ENCODE results near the gene SPATA17. TPM values are rescaled to one million over a fixed set of nuclear protein-coding genes. Genes with fewer than 3 reads are reported as not detected.

The SPATA17 gene
- total RNA-seq, 2 experiments from 2014 or later: not detected

DNA sequence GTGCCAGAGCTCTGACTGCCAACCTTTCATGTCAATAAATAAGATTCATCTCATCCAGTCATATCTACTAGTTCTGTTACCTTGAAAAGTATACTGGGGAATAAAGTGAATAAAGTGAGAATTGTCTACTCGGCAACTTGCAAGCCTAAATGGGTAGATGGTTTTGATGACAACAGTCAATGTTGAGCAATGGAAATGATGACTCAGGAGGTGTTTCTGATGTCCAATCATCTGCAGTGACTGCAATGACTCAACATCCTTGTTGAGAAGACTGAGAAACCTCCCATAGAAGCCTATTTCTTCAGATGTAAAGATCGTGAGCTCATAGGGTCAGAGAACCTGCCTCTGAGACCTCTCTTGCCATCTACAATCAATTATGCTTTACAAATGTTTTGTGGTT lies 276.4 kb downstream of the SPATA17 start:
- Mint-ChIP-seq H3K4me1 (ENCODE audit: low read depth) (no peaks in the 10 kb centered on the region), H3K27ac (no peak overlapping the region), H3K4me3 (no peak overlapping the region), H3K36me3 (no peaks in the 10 kb centered on the region), H3K27me3 (no peaks in the 10 kb centered on the region), H3K9me3 (peaks cover 10% of the 10 kb centered on the region)
- no peak for DNase-seq
- ChIA-PET POLR2A (no interaction called here), CTCF (no interaction called here)
- intact Hi-C loops (cut with micrococcal nuclease): no loop called here

DNA sequence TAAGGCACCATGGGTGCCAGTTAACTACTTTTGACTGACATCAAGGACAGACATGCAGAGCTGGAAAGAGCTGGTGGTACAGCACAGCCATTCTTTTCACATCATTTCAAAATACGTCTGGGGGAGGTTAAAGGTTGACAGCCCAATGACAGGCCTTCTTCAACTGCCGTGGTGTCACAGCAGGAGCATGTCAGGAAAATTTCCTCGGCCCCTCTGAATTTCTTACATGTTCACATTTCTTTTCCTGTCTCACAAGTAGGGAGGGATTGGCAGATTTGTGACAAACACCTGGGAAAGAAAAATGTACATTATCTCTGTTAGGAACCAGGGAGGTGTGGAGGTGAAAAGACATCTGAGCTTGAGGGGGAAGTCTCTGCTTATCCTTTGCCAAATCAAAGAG lies 279.1 kb downstream of the SPATA17 start:
- ChIA-PET CTCF (no interaction called here), POLR2A (no interaction called here)
- no peak for DNase-seq
- Mint-ChIP-seq H3K4me1 (ENCODE audit: low read depth) (no peaks in the 10 kb centered on the region), H3K4me3 (no peak overlapping the region), H3K9me3 (peaks cover 14% of the 10 kb centered on the region), H3K36me3 (no peaks in the 10 kb centered on the region), H3K27ac (no peak overlapping the region), H3K27me3 (no peaks in the 10 kb centered on the region)
- intact Hi-C loops (cut with micrococcal nuclease): no loop called here

- no peaks in the 10 kb centered on the region for H3K4me1 Mint-ChIP-seq (ENCODE audit: low read depth)
- DNase-seq: no peak
- H3K27me3 Mint-ChIP-seq: no peaks in the 10 kb centered on the region
- intact Hi-C loops (cut with micrococcal nuclease): no loop called here
- H3K36me3 Mint-ChIP-seq: no peaks in the 10 kb centered on the region
- peaks cover 14% of the 10 kb centered on the region for H3K9me3 Mint-ChIP-seq
- H3K27ac Mint-ChIP-seq: no peak overlapping the region
- ChIA-PET POLR2A (no interaction called here), CTCF (no interaction called here)
- no peak overlapping the region for H3K4me3 Mint-ChIP-seq
These were observed 279.7 kb downstream of the SPATA17 start for GRCh38 chr1:217910791-217911320.

GRCh38 chr1:217911908-217912307 lies 280.8 kb downstream of the SPATA17 start:
- DNase-seq: no peak
- Mint-ChIP-seq H3K27ac (no peak overlapping the region), H3K4me1 (ENCODE audit: low read depth) (no peaks in the 10 kb centered on the region), H3K36me3 (no peaks in the 10 kb centered on the region), H3K9me3 (peaks cover 9% of the 10 kb centered on the region), H3K4me3 (no peak overlapping the region), H3K27me3 (no peaks in the 10 kb centered on the region)
- intact Hi-C loops (cut with micrococcal nuclease): no loop called here
- POLR2A ChIA-PET: no interaction called here
- CTCF ChIA-PET: no interaction called here

DNA sequence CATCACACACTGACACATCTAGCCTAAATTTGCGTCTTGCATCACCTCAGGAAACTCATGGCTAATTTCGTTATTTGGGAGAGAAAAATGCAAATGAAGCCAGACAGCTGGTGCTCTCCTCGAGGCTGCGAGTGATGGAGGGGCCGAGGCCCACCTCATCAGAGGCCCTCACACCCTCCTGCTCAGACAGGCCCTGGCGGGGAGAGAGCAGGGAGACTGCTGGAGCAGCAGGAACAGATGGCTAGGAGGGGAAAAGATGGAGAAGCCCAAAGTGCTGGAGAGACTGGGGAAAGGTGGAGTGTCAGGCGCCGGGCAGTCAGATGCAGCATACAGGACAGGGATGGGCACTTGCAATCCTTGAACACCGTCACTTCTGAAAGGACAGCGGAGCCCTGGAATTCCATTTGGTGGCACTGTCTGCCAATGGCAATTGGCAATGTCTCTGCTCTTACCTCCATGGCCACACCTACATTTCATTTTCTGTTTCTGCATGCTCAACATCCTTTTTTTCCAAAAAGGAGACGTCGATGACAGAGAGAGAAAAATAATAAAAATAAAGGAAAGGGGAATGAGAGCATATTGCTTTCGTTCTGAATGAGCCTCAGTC lies 286.2 kb downstream of the SPATA17 start:
- no peak for DNase-seq
- Mint-ChIP-seq H3K4me3 (no peak overlapping the region), H3K9me3 (peaks cover 4% of the 10 kb centered on the region), H3K4me1 (ENCODE audit: low read depth) (no peaks in the 10 kb centered on the region), H3K27ac (no peak overlapping the region), H3K27me3 (no peaks in the 10 kb centered on the region), H3K36me3 (no peaks in the 10 kb centered on the region)
- CTCF ChIA-PET: no interaction called here
- intact Hi-C loops (cut with micrococcal nuclease): no loop called here
- POLR2A ChIA-PET: no interaction called here

DNA sequence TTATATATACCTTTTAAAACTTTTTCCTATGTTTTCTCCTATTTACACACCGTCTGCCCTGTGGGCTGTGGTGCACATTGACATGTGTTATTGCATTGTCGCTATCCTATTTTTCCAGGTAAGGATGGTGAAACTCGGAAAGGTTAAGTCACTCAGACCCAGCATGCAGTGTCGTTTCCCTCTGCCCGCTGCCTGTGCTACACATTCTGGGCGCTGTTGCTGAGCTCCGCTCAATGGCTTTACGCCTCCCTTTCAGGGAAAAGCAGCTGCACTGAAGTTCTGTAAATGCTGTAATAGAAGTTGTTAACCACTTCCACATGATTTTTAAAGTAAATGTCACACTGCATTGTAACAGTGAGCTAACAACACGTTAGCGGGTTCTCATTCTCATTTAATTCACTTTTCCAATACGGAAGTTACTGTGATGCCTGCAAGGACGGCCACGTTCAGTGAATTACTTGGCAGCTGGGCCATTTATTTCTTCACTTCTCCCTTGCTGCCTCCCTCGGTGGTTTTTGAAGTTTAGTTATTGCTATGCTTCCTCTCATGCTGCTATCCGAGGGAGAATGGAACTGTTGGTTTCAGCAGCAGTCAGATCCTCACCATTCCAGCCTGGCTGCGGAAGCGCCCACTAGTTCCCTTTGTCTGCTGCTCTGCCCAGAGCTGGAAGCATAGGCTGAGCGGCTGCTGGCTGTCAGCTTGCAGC lies 288.7 kb downstream of the SPATA17 start:
- ChIA-PET POLR2A (no interaction called here), CTCF (no interaction called here)
- no peak for DNase-seq
- Mint-ChIP-seq H3K27me3 (peaks cover 6% of the 10 kb centered on the region), H3K36me3 (no peaks in the 10 kb centered on the region), H3K27ac (no peak overlapping the region), H3K4me1 (ENCODE audit: low read depth) (no peaks in the 10 kb centered on the region), H3K4me3 (no peak overlapping the region), H3K9me3 (no peaks in the 10 kb centered on the region)
- intact Hi-C loops (cut with micrococcal nuclease): no loop called here

Other genes starting within 250 kb of the SPATA17 start
- gene GPATCH2, start 254 bp upstream of the SPATA17 start, total RNA-seq: 1 to 10 TPM; 7.8 to 7.9 TPM